Kidney (tissue), 14 donors: ENCODE measurements around the gene CCL8. TPM values are rescaled to one million over a fixed set of nuclear protein-coding genes. Genes with fewer than 3 reads are reported as not detected.
A peak's percentile ranks its signal among the peaks of the same experiment; 100 is the strongest.

Experiments used
- DNase-seq, 5 donors: peaks; one replicate each; pipeline ENCODE4 v3.0.0-alpha.2; 2013 to 2020
- FAIRE-seq: peaks from 2 replicates; lab custom pipeline; 2012; peaks lifted over from hg19 to GRCh38; lab: Jason Lieb, UNC
- H3K27ac ChIP-seq, 2 donors: one replicate each; pipeline ENCODE4 v1.7.0; 2013; ENCODE audit warnings: low read depth in 2 of 2, low read length in 2 of 2, inconsistent platforms in 1 of 2
- H3K27me3 ChIP-seq: one replicate; pipeline ENCODE4 v1.7.1; 2013; ENCODE audit warnings: low read length, inconsistent platforms; ENCODE audit not compliant: control insufficient read depth, insufficient read depth
- H3K36me3 ChIP-seq, 3 donors: one replicate each; pipeline versions ENCODE4 v1.7.0 to v1.7.1; 2013; ENCODE audit warnings: low read length in 3 of 3, control low read depth in 1 of 3, inconsistent platforms in 1 of 3; ENCODE audit not compliant: insufficient read depth in 3 of 3, control insufficient read depth in 2 of 3
- H3K4me1 ChIP-seq, 3 donors: one replicate each; pipeline versions ENCODE4 v1.7.0 to v1.7.1; 2013; ENCODE audit warnings: low read length in 3 of 3, inconsistent platforms in 1 of 3, low read depth in 1 of 3; ENCODE audit not compliant: control insufficient read depth in 2 of 3, insufficient read depth in 2 of 3
- H3K4me3 ChIP-seq, 3 donors: one replicate each; pipeline versions ENCODE4 v1.7.0 to v1.8.1; 2013; ENCODE audit warnings: low read length in 3 of 3, control low read depth in 1 of 3, inconsistent platforms in 1 of 3
- H3K9ac ChIP-seq, 3 donors: one replicate each; pipeline versions ENCODE4 v1.7.0 to v1.7.1; 2013; ENCODE audit warnings: low read length in 3 of 3, control low read depth in 1 of 3, inconsistent platforms in 1 of 3
- H3K9me3 ChIP-seq, 3 donors: one replicate each; pipeline versions ENCODE4 v1.7.0 to v1.7.1; 2013; ENCODE audit warnings: low read length in 3 of 3, control low read depth in 1 of 3, inconsistent platforms in 1 of 3; ENCODE audit not compliant: control insufficient read depth in 2 of 3, insufficient read depth in 1 of 3
- CTCF ChIP-seq: IDR thresholded peaks from 3 replicates; pipeline ENCODE4 v1.5.1; 2012; ENCODE audit warnings: mild to moderate bottlenecking, moderate library complexity, borderline replicate concordance; ENCODE audit not compliant: insufficient read depth; ENCODE audit errors: extremely low read depth
- intact Hi-C: fragments of 100-400 bp; cut with DNase I; formaldehyde crosslinking; loops from one replicate; pipeline ENCODE4 v1.11.1; 2022
- polyA plus RNA-seq: library from polyadenylated mRNA; stranded (reverse); fragments of 350-450 nt; fragmentation: Illumina TruSeq; extraction: RNeasy Lipid Tissue Mini Kit (QIAGEN cat#74804); gene quantifications from one replicate; pipeline ENCODE4 v1.2.3, GENCODE V29; 2014; ENCODE audit warnings: low read depth, low replicate concordance; ENCODE audit not compliant: insufficient read depth
- total RNA-seq: library from RNA; stranded (reverse); fragmentation: NEBNext Ultra II Directional; extraction: Animal tissue kit (Norgen Biotek cat#: 25700); gene quantifications from one replicate; pipeline ENCODE4 v1.2.1, GENCODE V29; 2021
- donor health status: control.
- donor health status: control.
- donor health status: control.
- donor health status: control.
- donor health status: control.
- donor health status: DM: yes; HTN: yes; CAD: no.
- donor health status: Normal renal cell carcinoma (clear cell type).

CCL8 gene
- total and polyA plus RNA-seq, 2 donors from 2014 or later = not detected

DNA sequence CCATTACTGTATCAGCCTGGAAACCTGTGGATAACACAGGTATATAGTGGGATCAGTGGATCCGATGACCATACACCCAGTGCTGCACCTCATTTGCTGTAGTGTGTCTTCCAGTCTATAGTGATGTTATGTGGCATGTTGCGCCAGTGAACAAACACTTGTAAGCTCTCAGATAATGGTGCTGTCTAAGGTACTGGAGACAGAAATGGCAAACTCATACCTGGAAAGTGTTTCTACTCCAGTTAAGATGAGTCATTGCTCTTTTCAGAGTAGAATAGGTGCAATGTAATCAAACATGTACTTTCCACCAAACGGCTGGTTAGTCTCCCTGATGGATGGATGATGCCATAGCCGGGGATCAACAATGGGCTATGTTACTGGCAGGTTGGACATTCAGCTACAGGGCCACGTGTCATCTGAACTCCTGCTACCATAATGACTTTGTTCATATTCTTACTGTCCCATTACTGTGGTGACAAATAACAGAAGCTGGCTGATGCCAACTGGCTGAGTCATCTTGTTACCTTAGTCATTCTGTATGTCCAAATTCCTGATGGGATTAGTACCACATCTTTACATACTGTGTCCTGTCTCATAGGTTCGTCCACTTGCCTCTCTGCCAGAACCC lies 27.4 kb upstream of the CCL8 start:
- no peak for DNase-seq

DNA sequence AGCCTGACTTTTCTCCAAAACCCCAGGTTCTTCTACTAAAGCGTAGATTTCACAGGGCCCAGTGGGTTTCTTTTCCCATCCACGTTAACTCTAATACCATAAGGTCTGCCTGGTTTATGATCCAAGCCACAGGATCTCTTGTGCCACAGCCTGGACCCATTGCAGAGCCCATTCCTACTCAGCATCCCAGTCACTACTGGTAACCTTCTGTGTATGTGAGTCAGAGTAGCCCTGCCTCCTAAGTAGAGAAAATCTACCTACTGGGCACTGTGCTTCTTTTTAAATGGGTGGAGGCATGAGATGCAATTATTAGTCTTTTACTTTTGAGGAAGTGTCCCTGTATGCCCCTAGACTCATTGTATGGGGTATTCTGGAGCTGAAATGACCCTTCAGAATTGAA lies 20.2 kb upstream of the CCL8 start:
- H3K27ac ChIP-seq = no peak overlapping the region
- no peak for DNase-seq
- no peak for FAIRE-seq
- intact Hi-C loops = no loop called here
- H3K9ac ChIP-seq = no peak overlapping the region
- no peaks in the 10 kb centered on the region for H3K9me3 ChIP-seq
- no peak for TF ChIP-seq CTCF
- H3K4me1 ChIP-seq = no peaks in the 10 kb centered on the region
- no peaks in the 10 kb centered on the region for H3K27me3 ChIP-seq
- no peak overlapping the region for H3K4me3 ChIP-seq
- no peaks in the 10 kb centered on the region for H3K36me3 ChIP-seq

More for the DNA sequence above, 27.4 kb upstream of the CCL8 start:
- no peaks in the 10 kb centered on the region for H3K27me3 ChIP-seq
- no peak overlapping the region for H3K4me3 ChIP-seq
- TF ChIP-seq CTCF = no peak
- no peak for FAIRE-seq
- H3K4me1 ChIP-seq = no peaks in the 10 kb centered on the region
- no peak overlapping the region for H3K27ac ChIP-seq
- intact Hi-C loops = no loop called here
- no peaks in the 10 kb centered on the region for H3K9me3 ChIP-seq
- no peak overlapping the region for H3K9ac ChIP-seq
- H3K36me3 ChIP-seq = no peaks in the 10 kb centered on the region

GRCh38 chr17:34299956-34300577 lies 19.2 kb upstream of the CCL8 start:
- no peaks in the 10 kb centered on the region for H3K4me1 ChIP-seq
- DNase-seq (peak in 1 of 5 donors; percentile 29), FAIRE-seq (no peak)
- no peaks in the 10 kb centered on the region for H3K36me3 ChIP-seq
- intact Hi-C loops = no loop called here
- H3K27me3 ChIP-seq = no peaks in the 10 kb centered on the region
- no peak overlapping the region for H3K27ac ChIP-seq
- TF ChIP-seq CTCF = no peak
- H3K9ac ChIP-seq = no peak overlapping the region
- no peak overlapping the region for H3K4me3 ChIP-seq
- H3K9me3 ChIP-seq = no peaks in the 10 kb centered on the region
